ENCODE data around the gene LMAN2L.

LMAN2L gene

DNA sequence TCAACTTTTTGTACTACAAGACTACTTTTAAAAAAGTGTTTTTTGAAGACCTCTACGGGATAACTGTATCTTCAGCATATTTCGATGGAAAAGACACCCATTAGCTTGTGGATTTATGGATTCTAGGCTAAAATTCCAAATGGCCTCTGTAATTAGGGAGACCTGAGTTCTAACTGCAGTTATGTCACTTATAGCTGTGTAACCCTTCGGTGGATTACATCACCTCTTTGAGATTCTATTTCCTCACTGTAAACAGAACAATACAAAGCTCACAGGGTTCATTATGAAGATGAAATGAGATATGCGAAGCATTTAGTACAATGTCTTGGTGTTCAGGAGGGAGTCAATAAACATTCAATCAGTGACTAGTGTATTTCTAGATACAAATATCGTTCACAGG lies 24.2 kb downstream of the LMAN2L start:
- no peaks in the 10 kb centered on the region for H3K9me3 ChIP-seq
- no peaks in the 10 kb centered on the region for H3K27me3 ChIP-seq
- TF ChIP-seq CTCF (IDR thresholded peaks at IDR 0.05): no peak
- H3K4me1 ChIP-seq (ENCODE audit: control insufficient read depth in 1 of 2, insufficient read depth in 1 of 2, low read depth in 1 of 2, low read length in 1 of 2): no peaks in the 10 kb centered on the region
- H3K4me3 ChIP-seq (ENCODE audit: low read depth in 1 of 2, low read length in 1 of 2): no peak overlapping the region
- H3K27ac ChIP-seq: no peak overlapping the region
- H3K36me3 ChIP-seq: peaks cover 14% of the 10 kb centered on the region

DNA sequence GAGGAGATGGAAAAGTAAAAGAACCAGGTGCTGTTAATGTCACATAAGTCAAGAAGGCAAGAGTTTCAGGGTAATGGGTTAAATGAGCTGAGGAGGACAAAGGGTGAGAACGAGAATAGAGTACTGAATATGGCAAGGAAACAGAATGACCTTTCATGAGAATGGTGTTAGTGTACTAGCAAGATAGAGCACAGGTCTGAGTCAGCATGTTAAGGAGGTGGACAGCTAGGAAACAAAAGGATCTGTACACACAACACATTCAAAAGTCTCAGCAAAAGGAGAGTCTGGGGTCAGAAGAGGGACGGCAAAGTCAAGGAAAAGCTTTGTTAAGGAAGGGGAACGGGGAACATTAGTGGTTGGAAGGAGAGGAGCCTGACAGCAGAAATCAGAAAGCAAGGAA lies 28.9 kb downstream of the LMAN2L start:
- Histone ChIP-seq H3K27ac (no peak overlapping the region), H3K4me3 (ENCODE audit: low read depth in 1 of 2, low read length in 1 of 2) (no peak overlapping the region), H3K27me3 (no peaks in the 10 kb centered on the region), H3K36me3 (peaks cover 50% of the 10 kb centered on the region), H3K4me1 (ENCODE audit: control insufficient read depth in 1 of 2, insufficient read depth in 1 of 2, low read depth in 1 of 2, low read length in 1 of 2) (no peaks in the 10 kb centered on the region), H3K9me3 (no peaks in the 10 kb centered on the region)
- no peak for TF ChIP-seq CTCF (IDR thresholded peaks at IDR 0.05)

- Histone ChIP-seq H3K9me3 (no peaks in the 10 kb centered on the region), H3K36me3 (peaks cover 42% of the 10 kb centered on the region), H3K27me3 (no peaks in the 10 kb centered on the region), H3K4me3 (ENCODE audit: low read depth in 1 of 2, low read length in 1 of 2) (no peak overlapping the region), H3K27ac (no peak overlapping the region), H3K4me1 (ENCODE audit: control insufficient read depth in 1 of 2, insufficient read depth in 1 of 2, low read depth in 1 of 2, low read length in 1 of 2) (no peaks in the 10 kb centered on the region)
- TF ChIP-seq CTCF (IDR thresholded peaks at IDR 0.05): no peak
Measured at GRCh38 chr2:96703021-96703751, 36.7 kb downstream of the LMAN2L start.

GRCh38 chr2:96702098-96702785 lies 37.6 kb downstream of the LMAN2L start:
- Histone ChIP-seq H3K4me1 (ENCODE audit: control insufficient read depth in 1 of 2, insufficient read depth in 1 of 2, low read depth in 1 of 2, low read length in 1 of 2) (no peaks in the 10 kb centered on the region), H3K27me3 (no peaks in the 10 kb centered on the region), H3K36me3 (peaks cover 33% of the 10 kb centered on the region)

GRCh38 chr2:96701636-96702035 lies 38.2 kb downstream of the LMAN2L start:
- peaks cover 27% of the 10 kb centered on the region for H3K36me3 ChIP-seq
- H3K9me3 ChIP-seq: no peaks in the 10 kb centered on the region
- H3K4me1 ChIP-seq (ENCODE audit: control insufficient read depth in 1 of 2, insufficient read depth in 1 of 2, low read depth in 1 of 2, low read length in 1 of 2): no peaks in the 10 kb centered on the region
- no peak overlapping the region for H3K4me3 ChIP-seq (ENCODE audit: low read depth in 1 of 2, low read length in 1 of 2)
- no peaks in the 10 kb centered on the region for H3K27me3 ChIP-seq
- H3K27ac ChIP-seq: no peak overlapping the region
- TF ChIP-seq CTCF (IDR thresholded peaks at IDR 0.05): no peak

More at GRCh38 chr2:96702098-96702785, 37.6 kb downstream of the LMAN2L start:
- Histone ChIP-seq H3K27ac (no peak overlapping the region), H3K4me3 (ENCODE audit: low read depth in 1 of 2, low read length in 1 of 2) (no peak overlapping the region), H3K9me3 (no peaks in the 10 kb centered on the region)
- TF ChIP-seq CTCF (IDR thresholded peaks at IDR 0.05): no peak
